Endothelial cell (in vitro differentiated cells): ENCODE results near the gene ITGA6. TPM values are rescaled to one million over a fixed set of nuclear protein-coding genes. Genes with fewer than 3 reads are reported as not detected.

Source experiments
- DNase-seq: peaks from one replicate; pipeline ENCODE4 v3.0.0; 2021; ENCODE audit warnings: low spot score
- H3K27ac Mint-ChIP-seq: one replicate; pipeline ENCODE4 v1.8.0; 2021; ENCODE audit warnings: mixed read lengths, inconsistent platforms; ENCODE audit not compliant: unreplicated experiment
- H3K27me3 Mint-ChIP-seq: one replicate; pipeline ENCODE4 v1.8.0; 2021; ENCODE audit warnings: mild to moderate bottlenecking, moderate library complexity, mixed read lengths, inconsistent platforms; ENCODE audit not compliant: unreplicated experiment
- H3K36me3 Mint-ChIP-seq: one replicate; pipeline ENCODE4 v1.8.0; 2021; ENCODE audit warnings: mild to moderate bottlenecking, low read depth, mixed read lengths, inconsistent platforms; ENCODE audit not compliant: unreplicated experiment
- H3K4me1 Mint-ChIP-seq: one replicate; pipeline ENCODE4 v1.8.0; 2021; ENCODE audit warnings: mild to moderate bottlenecking, mixed read lengths, inconsistent platforms; ENCODE audit not compliant: unreplicated experiment
- H3K4me3 Mint-ChIP-seq: one replicate; pipeline ENCODE4 v1.8.0; 2021; ENCODE audit warnings: mild to moderate bottlenecking, mixed read lengths, inconsistent platforms; ENCODE audit not compliant: unreplicated experiment
- H3K9me3 Mint-ChIP-seq: one replicate; pipeline ENCODE4 v1.8.0; 2021; ENCODE audit warnings: mixed read lengths, inconsistent platforms; ENCODE audit not compliant: unreplicated experiment
- CTCF ChIP-seq: fragments of 200-600 bp; sonication (generic); IDR thresholded peaks from one replicate; pipeline ENCODE4 v1.5.0; 2021; ENCODE audit warnings: antibody characterized with exemption; ENCODE audit not compliant: unreplicated experiment
- total RNA-seq: library from RNA; stranded (reverse); fragmentation: NEBNext Ultra II Directional; extraction: Animal tissue kit (Norgen Biotek cat#: 25700); gene quantifications from one replicate; pipeline ENCODE4 v1.2.1, GENCODE V29; 2021; ENCODE audit not compliant: unreplicated experiment

Gene ITGA6
- total RNA-seq, 1 donor from 2014 or later, result 34.0 TPM

DNA sequence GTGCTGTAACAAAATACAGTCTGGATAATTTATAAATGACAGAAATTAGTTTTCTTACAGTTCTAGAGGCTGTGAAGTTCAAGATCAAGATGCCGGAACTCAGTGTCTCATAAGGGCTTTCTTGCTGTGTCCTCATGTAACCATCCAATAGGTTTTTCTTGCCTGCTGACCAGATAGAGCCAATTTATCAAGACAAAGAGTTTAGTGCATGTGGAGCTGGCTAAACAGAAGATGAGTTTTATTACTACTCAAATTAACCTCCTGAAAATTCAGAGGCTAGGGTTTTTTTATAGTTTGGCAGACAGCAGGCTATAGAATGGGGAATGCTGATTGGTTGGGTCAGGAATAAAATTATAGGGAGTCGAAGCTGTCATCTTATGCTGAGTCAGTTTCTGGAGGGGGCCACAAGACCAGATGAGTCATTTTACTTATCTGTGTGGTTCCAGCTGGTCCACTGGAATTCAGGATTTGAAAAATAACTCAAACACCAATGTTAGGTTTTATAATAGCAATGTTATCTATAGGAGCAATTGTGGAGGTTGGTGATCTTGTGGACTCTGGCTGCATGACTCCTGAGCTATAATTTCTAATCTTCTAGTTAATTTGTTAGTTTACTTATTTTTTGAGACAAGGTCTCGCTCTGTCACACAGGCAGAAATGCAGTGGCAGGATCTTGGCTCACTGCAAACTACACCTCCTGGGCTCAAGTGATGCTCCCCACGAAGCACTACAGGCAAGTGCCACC lies 125.3 kb downstream of the ITGA6 start:
- peaks cover 16% of the 10 kb centered on the region for H3K36me3 Mint-ChIP-seq
- H3K9me3 Mint-ChIP-seq, result peaks cover 8% of the 10 kb centered on the region
- no peak for DNase-seq
- TF ChIP-seq CTCF, result no peak
- peaks cover 13% of the 10 kb centered on the region for H3K27me3 Mint-ChIP-seq
- H3K27ac Mint-ChIP-seq, result no peak overlapping the region
- H3K4me3 Mint-ChIP-seq, result no peak overlapping the region
- peaks cover 44% of the 10 kb centered on the region for H3K4me1 Mint-ChIP-seq

- Mint-ChIP-seq H3K27me3 (peaks cover 9% of the 10 kb centered on the region), H3K27ac (no peak overlapping the region), H3K4me1 (peaks cover 41% of the 10 kb centered on the region), H3K4me3 (peak overlapping the region; percentile 93), H3K9me3 (no peaks in the 10 kb centered on the region), H3K36me3 (peaks cover 4% of the 10 kb centered on the region)
- no peak for TF ChIP-seq CTCF
- peak; percentile 14 for DNase-seq
Observed at GRCh38 chr2:172554352-172555271, 127.2 kb downstream of the ITGA6 start.

DNA sequence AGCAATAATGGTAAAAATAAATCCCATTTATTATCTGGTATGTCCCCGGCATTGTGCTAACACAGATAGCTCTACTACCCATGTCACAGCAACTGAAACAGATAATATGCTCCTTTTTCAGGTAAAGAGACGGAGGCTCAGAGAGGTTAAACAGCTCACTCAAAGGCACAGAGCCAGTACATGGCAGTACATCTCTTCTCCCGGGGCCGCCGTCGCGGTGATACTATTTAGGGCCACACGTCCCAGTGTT lies 127.8 kb downstream of the ITGA6 start:
- Mint-ChIP-seq H3K27ac (peak overlapping the region; percentile 90), H3K4me1 (peaks cover 37% of the 10 kb centered on the region), H3K27me3 (peaks cover 9% of the 10 kb centered on the region), H3K9me3 (no peaks in the 10 kb centered on the region), H3K4me3 (peak overlapping the region; percentile 93), H3K36me3 (peaks cover 3% of the 10 kb centered on the region)
- no peak for DNase-seq
- no peak for TF ChIP-seq CTCF

Other genes starting within 250 kb of the ITGA6 start
- gene PDK1, start 128.5 kb downstream of the ITGA6 start, total RNA-seq, result 16.4 TPM